K562 (cell line): Measurements from ENCODE around the gene ARMH4. TPM values are rescaled to one million over a fixed set of nuclear protein-coding genes. Genes with fewer than 3 reads are reported as not detected.

Source experiments
- polyA plus RNA-seq, 8 experiments: library from polyadenylated mRNA; depleted of rRNA in 4 of 8; stranded (reverse) in 5 of 8; unstranded in 3 of 8; fragments of >200 nt; fragmentation: Nextera tagmentation in 2 of 8; fragmentation: Illumina TruSeq in 1 of 8; extraction: Ambion mirVana in 2 of 8; extraction: Trizol in 1 of 8; gene quantifications; 2 replicates each; pipeline versions ENCODE4 v1.2.1 to v1.2.3, GENCODE V29; 2011 to 2014; ENCODE audit warnings: inconsistent platforms in 1 of 8, missing spikeins in 1 of 8
- small RNA-seq: library from RNA; depleted of rRNA; stranded (forward); fragments of <200 nt; gene quantifications from one replicate; pipeline ENCODE3, GENCODE V24; 2014
- total RNA-seq, 7 experiments: library from RNA; depleted of rRNA in 6 of 7; stranded (reverse); fragments of >200 nt in 6 of 7; fragmentation: Illumina TruSeq in 2 of 7; extraction: Trizol in 2 of 7; gene quantifications; 2 replicates each; pipeline versions ENCODE4 v1.2.1 to v1.2.3, GENCODE V29; 2011 to 2021; ENCODE audit warnings: low replicate concordance in 1 of 7

Gene ARMH4
- total and polyA plus RNA-seq, 9 of the 15 experiments (the other 6 are each of a cell fraction or from before 2014, with no cell fraction given): 0.06 to 0.98 (median 0.07) TPM; not detected in 2

Small RNA genes within 50 kb of the gene (small RNA-seq; reads per million reads assigned to genes)
- not detected for gene RN7SL598P

Other genes with a start within 250 kb of the ARMH4 start
- gene ACTR10, start 47.9 kb upstream of the ARMH4 start, total RNA-seq (2014; rRNA removed): 20.5 and 22.0 TPM in 2 replicates
- gene ACTR10, start 47.9 kb upstream of the ARMH4 start, total RNA-seq (2014; rRNA removed; fragmentation: Illumina TruSeq; extraction: Trizol): 34.1 and 45.6 TPM in 2 replicates
- 22.2 and 23.2 TPM in 2 replicates for gene ACTR10, start 47.9 kb upstream of the ARMH4 start, total RNA-seq (2015; rRNA removed; fragmentation: Illumina TruSeq; extraction: Trizol)
- gene ACTR10, start 47.9 kb upstream of the ARMH4 start, total RNA-seq (2021): 25.9 and 27.4 TPM in 2 replicates
- gene ACTR10, start 47.9 kb upstream of the ARMH4 start, polyA plus RNA-seq (2011; rRNA removed): 54.6 and 66.1 TPM in 2 replicates
- gene ACTR10, start 47.9 kb upstream of the ARMH4 start, polyA plus RNA-seq (2014; fragmentation: Illumina TruSeq; extraction: Trizol): 37.1 and 46.7 TPM in 2 replicates
- gene ACTR10, start 47.9 kb upstream of the ARMH4 start, polyA plus RNA-seq (2014; fragmentation: Nextera tagmentation; extraction: Ambion mirVana): 10 to 100 TPM; 28.6 to 38.1 TPM
- 40.7 and 42.5 TPM in 2 replicates for gene ACTR10, start 47.9 kb upstream of the ARMH4 start, polyA plus RNA-seq (2014; rRNA removed)
- gene PSMA3, start 92.6 kb upstream of the ARMH4 start, total RNA-seq (2014; rRNA removed): 119 and 142 TPM in 2 replicates
- 165 and 194 TPM in 2 replicates for gene PSMA3, start 92.6 kb upstream of the ARMH4 start, total RNA-seq (2014; rRNA removed; fragmentation: Illumina TruSeq; extraction: Trizol)
- 124 and 129 TPM in 2 replicates for gene PSMA3, start 92.6 kb upstream of the ARMH4 start, total RNA-seq (2015; rRNA removed; fragmentation: Illumina TruSeq; extraction: Trizol)
- gene PSMA3, start 92.6 kb upstream of the ARMH4 start, total RNA-seq (2021): 271 and 299 TPM in 2 replicates
- gene PSMA3, start 92.6 kb upstream of the ARMH4 start, polyA plus RNA-seq (2011; rRNA removed): 384 and 470 TPM in 2 replicates
- 303 and 319 TPM in 2 replicates for gene PSMA3, start 92.6 kb upstream of the ARMH4 start, polyA plus RNA-seq (2014; fragmentation: Illumina TruSeq; extraction: Trizol)
- gene PSMA3, start 92.6 kb upstream of the ARMH4 start, polyA plus RNA-seq (2014; fragmentation: Nextera tagmentation; extraction: Ambion mirVana): 100 to 1,000 TPM; 667 to 786 TPM
- 354 and 374 TPM in 2 replicates for gene PSMA3, start 92.6 kb upstream of the ARMH4 start, polyA plus RNA-seq (2014; rRNA removed)
- 6.5 and 6.9 TPM in 2 replicates for gene ARID4A, start 146.3 kb upstream of the ARMH4 start, total RNA-seq (2014; rRNA removed)
- gene ARID4A, start 146.3 kb upstream of the ARMH4 start, total RNA-seq (2014; rRNA removed; fragmentation: Illumina TruSeq; extraction: Trizol): 9.5 and 11.9 TPM in 2 replicates
- gene ARID4A, start 146.3 kb upstream of the ARMH4 start, total RNA-seq (2015; rRNA removed; fragmentation: Illumina TruSeq; extraction: Trizol): 8.4 and 8.7 TPM in 2 replicates
- 8.4 and 11.5 TPM in 2 replicates for gene ARID4A, start 146.3 kb upstream of the ARMH4 start, total RNA-seq (2021)
- 7.3 and 9.0 TPM in 2 replicates for gene ARID4A, start 146.3 kb upstream of the ARMH4 start, polyA plus RNA-seq (2011; rRNA removed)
- 7.4 and 9.4 TPM in 2 replicates for gene ARID4A, start 146.3 kb upstream of the ARMH4 start, polyA plus RNA-seq (2014; fragmentation: Illumina TruSeq; extraction: Trizol)
- 1 to 10 TPM; 2.4 to 2.8 TPM for gene ARID4A, start 146.3 kb upstream of the ARMH4 start, polyA plus RNA-seq (2014; fragmentation: Nextera tagmentation; extraction: Ambion mirVana)
- gene ARID4A, start 146.3 kb upstream of the ARMH4 start, polyA plus RNA-seq (2014; rRNA removed): 7.1 and 7.5 TPM in 2 replicates
- gene TOMM20L, start 243.7 kb upstream of the ARMH4 start, total RNA-seq (2014; rRNA removed): not detected in 2 replicates
- gene TOMM20L, start 243.7 kb upstream of the ARMH4 start, total RNA-seq (2014; rRNA removed; fragmentation: Illumina TruSeq; extraction: Trizol): not detected in 2 replicates
- gene TOMM20L, start 243.7 kb upstream of the ARMH4 start, total RNA-seq (2015; rRNA removed; fragmentation: Illumina TruSeq; extraction: Trizol): not detected in 2 replicates
- gene TOMM20L, start 243.7 kb upstream of the ARMH4 start, total RNA-seq (2021): not detected in 2 replicates
- not detected in 2 replicates for gene TOMM20L, start 243.7 kb upstream of the ARMH4 start, polyA plus RNA-seq (2011; rRNA removed)
- gene TOMM20L, start 243.7 kb upstream of the ARMH4 start, polyA plus RNA-seq (2014; fragmentation: Illumina TruSeq; extraction: Trizol): not detected in 2 replicates
- not detected for gene TOMM20L, start 243.7 kb upstream of the ARMH4 start, polyA plus RNA-seq (2014; fragmentation: Nextera tagmentation; extraction: Ambion mirVana)
- gene TOMM20L, start 243.7 kb upstream of the ARMH4 start, polyA plus RNA-seq (2014; rRNA removed): not detected in 2 replicates